ENCODE data around the gene L3MBTL4. TPM values are rescaled to one million over a fixed set of nuclear protein-coding genes. Genes with fewer than 3 reads are reported as not detected.

The L3MBTL4 gene
- total RNA-seq, 1 experiment from 2014 or later = 2.1 TPM

DNA sequence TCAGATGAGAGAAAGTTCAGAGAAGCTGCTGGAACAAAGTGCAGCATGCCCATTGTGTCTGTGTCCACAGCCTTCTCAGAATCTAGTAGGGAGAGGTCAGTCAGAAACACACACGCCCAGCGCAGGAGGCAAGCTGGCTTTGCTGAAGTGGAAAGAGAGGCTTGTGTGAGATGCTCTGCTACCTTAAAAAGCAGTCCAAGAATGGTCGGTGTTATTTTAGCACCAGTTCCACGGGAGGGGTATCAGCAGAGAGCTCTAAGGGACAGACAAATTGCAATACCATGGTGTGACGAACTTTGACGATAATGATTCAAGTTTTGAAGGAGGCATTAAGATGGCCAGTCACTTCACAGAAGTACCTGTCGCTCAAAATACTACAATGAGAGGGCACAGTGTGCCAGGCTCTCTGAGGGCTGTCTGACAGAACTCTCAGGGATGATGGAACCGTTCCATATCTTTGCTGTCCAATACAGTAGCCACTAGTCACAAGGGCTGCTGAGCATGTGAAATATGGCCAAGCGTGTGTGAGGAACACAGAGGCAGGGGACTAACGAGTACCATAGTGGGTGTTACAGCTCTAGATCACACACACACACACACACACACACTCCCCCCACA lies 281.9 kb downstream of the L3MBTL4 start:
- Mint-ChIP-seq H3K36me3 (ENCODE audit: insufficient read depth, unreplicated experiment) (no peaks in the 10 kb centered on the region), H3K27me3 (ENCODE audit: unreplicated experiment) (no peaks in the 10 kb centered on the region), H3K9me3 (ENCODE audit: low read depth, unreplicated experiment) (peaks cover 9% of the 10 kb centered on the region), H3K4me3 (ENCODE audit: low read depth, unreplicated experiment) (no peak overlapping the region), H3K4me1 (ENCODE audit: low read depth, unreplicated experiment) (no peaks in the 10 kb centered on the region), H3K27ac (ENCODE audit: unreplicated experiment) (no peak overlapping the region)
- no peak for DNase-seq
- TF ChIP-seq, protein P1, sequence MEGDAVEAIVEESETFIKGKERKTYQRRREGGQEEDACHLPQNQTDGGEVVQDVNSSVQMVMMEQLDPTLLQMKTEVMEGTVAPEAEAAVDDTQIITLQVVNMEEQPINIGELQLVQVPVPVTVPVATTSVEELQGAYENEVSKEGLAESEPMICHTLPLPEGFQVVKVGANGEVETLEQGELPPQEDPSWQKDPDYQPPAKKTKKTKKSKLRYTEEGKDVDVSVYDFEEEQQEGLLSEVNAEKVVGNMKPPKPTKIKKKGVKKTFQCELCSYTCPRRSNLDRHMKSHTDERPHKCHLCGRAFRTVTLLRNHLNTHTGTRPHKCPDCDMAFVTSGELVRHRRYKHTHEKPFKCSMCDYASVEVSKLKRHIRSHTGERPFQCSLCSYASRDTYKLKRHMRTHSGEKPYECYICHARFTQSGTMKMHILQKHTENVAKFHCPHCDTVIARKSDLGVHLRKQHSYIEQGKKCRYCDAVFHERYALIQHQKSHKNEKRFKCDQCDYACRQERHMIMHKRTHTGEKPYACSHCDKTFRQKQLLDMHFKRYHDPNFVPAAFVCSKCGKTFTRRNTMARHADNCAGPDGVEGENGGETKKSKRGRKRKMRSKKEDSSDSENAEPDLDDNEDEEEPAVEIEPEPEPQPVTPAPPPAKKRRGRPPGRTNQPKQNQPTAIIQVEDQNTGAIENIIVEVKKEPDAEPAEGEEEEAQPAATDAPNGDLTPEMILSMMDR (IDR thresholded peaks at IDR 0.05; ENCODE audit: unreplicated experiment) = no peak
- CTCF ChIA-PET = no interaction called here
- no TSS peak for BruUV-seq (replicated peaks)
- intact Hi-C loops (cut with micrococcal nuclease; ENCODE audit: unreplicated experiment) = no loop called here

DNA sequence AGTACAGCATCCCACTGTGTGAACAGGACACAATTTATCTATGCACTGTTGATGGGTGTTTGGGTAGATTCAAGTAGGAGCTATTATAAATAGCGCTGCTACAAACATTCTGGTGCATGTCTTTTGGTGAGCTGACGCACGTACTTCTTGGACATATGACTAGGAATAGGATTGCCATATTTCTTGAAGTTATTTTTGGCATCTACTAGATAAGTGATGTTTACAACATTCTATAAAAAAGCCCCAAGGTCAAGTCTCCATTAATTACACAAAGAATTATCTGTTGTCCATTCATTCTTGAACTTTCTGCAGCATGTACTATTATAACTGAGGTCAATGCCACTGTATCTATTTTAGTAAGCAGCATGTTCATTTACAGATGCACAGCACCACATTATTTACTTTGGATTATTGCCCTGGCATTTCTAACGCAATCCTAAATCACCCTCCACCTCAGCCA lies 293.9 kb downstream of the L3MBTL4 start:
- H3K4me1 Mint-ChIP-seq (ENCODE audit: low read depth, unreplicated experiment) = no peaks in the 10 kb centered on the region

DNA sequence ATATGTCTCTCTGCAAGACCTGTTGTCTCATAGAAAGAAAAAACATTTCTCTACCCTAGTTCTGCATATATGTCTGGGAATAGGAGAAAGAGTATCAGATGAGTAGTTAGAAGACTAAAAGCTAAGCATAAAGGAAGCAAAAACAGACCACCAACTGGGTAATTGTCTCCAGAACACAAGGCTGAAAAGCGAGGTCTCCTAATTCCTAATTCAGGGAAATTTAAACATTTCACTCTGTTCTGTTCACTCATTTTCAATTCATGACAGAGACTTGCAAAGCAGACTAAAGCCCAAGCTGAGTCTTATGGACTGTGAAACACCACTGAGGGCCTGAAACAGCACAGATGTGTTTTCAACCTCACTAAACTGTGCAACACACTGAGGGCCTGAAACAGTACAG lies 294.9 kb downstream of the L3MBTL4 start:
- TF ChIP-seq, protein P1 (IDR thresholded peaks at IDR 0.05; ENCODE audit: unreplicated experiment) = no peak

More for the DNA sequence above, 293.9 kb downstream of the L3MBTL4 start:
- Mint-ChIP-seq H3K36me3 (ENCODE audit: insufficient read depth, unreplicated experiment) (no peaks in the 10 kb centered on the region), H3K9me3 (ENCODE audit: low read depth, unreplicated experiment) (peaks cover 8% of the 10 kb centered on the region), H3K27ac (ENCODE audit: unreplicated experiment) (no peak overlapping the region), H3K27me3 (ENCODE audit: unreplicated experiment) (no peaks in the 10 kb centered on the region), H3K4me3 (ENCODE audit: low read depth, unreplicated experiment) (no peak overlapping the region)
- intact Hi-C loops (cut with micrococcal nuclease; ENCODE audit: unreplicated experiment) = no loop called here
- BruUV-seq (replicated peaks) = no TSS peak
- no peak for DNase-seq
- CTCF ChIA-PET = no interaction called here
- TF ChIP-seq, protein P1 (IDR thresholded peaks at IDR 0.05; ENCODE audit: unreplicated experiment) = no peak

DNA sequence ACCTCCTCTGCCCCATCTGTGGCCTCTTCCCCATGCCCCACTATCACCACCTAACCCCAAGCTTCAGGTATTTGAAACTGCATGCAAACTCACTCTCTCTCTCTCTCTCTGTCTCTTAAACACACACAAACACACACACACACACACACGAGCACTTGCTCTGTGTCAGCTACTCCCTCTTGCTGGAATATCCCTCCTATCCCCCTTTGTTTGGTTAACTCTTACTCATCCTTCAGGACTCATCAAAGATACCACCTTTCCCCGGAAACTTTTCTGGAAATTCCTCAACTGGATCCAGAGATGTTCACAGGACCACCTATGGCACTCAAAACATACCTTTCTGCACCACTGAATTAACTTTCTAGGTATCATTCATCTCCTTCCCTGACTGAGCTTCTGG lies 296.6 kb downstream of the L3MBTL4 start:
- H3K4me3 Mint-ChIP-seq (ENCODE audit: low read depth, unreplicated experiment) = no peak overlapping the region
- no TSS peak for BruUV-seq (replicated peaks)
- TF ChIP-seq, protein P1 (IDR thresholded peaks at IDR 0.05; ENCODE audit: unreplicated experiment) = no peak
- no peak overlapping the region for H3K27ac Mint-ChIP-seq (ENCODE audit: unreplicated experiment)
- no peaks in the 10 kb centered on the region for H3K27me3 Mint-ChIP-seq (ENCODE audit: unreplicated experiment)
- CTCF ChIA-PET = interaction anchor here (0.7 kb wide), 1 partner anchor 38 kb away, joined by 5 read pairs; no protein-coding TSS in a partner anchor
- no peaks in the 10 kb centered on the region for H3K36me3 Mint-ChIP-seq (ENCODE audit: insufficient read depth, unreplicated experiment)
- no peak for DNase-seq
- intact Hi-C loops (cut with micrococcal nuclease; ENCODE audit: unreplicated experiment) = no loop called here
- H3K9me3 Mint-ChIP-seq (ENCODE audit: low read depth, unreplicated experiment) = peaks cover 10% of the 10 kb centered on the region
- H3K4me1 Mint-ChIP-seq (ENCODE audit: low read depth, unreplicated experiment) = no peaks in the 10 kb centered on the region

More for the DNA sequence above, 294.9 kb downstream of the L3MBTL4 start:
- H3K9me3 Mint-ChIP-seq (ENCODE audit: low read depth, unreplicated experiment) = peaks cover 8% of the 10 kb centered on the region
- H3K4me3 Mint-ChIP-seq (ENCODE audit: low read depth, unreplicated experiment) = no peak overlapping the region
- no peak for DNase-seq
- intact Hi-C loops (cut with micrococcal nuclease; ENCODE audit: unreplicated experiment) = no loop called here
- H3K27ac Mint-ChIP-seq (ENCODE audit: unreplicated experiment) = no peak overlapping the region
- no peaks in the 10 kb centered on the region for H3K4me1 Mint-ChIP-seq (ENCODE audit: low read depth, unreplicated experiment)
- no TSS peak for BruUV-seq (replicated peaks)
- CTCF ChIA-PET = no interaction called here
- H3K27me3 Mint-ChIP-seq (ENCODE audit: unreplicated experiment) = no peaks in the 10 kb centered on the region
- H3K36me3 Mint-ChIP-seq (ENCODE audit: insufficient read depth, unreplicated experiment) = no peaks in the 10 kb centered on the region

Data from Calu3 (cell line).